ENCODE data around the gene PLD5.
"Not testable (repeated sequence)": the region's sequence is repeated elsewhere in the genome, so short reads cannot be mapped to it uniquely, and the experiment has no call there.

The PLD5 gene

DNA sequence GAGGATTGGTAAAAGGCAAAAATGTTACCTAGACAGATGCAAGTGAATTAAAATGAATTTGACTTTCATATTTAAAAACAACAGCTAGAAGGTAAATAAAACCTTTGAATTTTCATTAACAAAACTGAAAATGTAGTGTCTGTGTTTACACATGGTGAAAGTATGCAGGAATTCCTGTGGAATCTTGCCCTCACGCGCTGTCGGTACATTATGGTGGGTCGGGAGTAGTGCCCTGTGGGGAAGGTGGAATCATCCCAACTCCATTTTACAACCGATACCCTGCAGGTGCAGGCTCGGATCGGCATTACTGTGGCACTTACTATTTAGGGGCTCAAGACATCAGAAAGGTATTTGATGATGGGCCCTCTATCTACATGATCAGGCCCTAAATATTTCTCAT, 328.4 kb downstream of the PLD5 start:
- Mint-ChIP-seq H3K27ac (no peak overlapping the region), H3K4me3 (no peak overlapping the region), H3K36me3 (ENCODE audit: low read depth) (no peaks in the 10 kb centered on the region), H3K9me3 (no peaks in the 10 kb centered on the region), H3K4me1 (ENCODE audit: low read depth) (no peaks in the 10 kb centered on the region), H3K27me3 (ENCODE audit: low read depth) (no peaks in the 10 kb centered on the region)
- DNase-seq (ENCODE audit: low spot score) = no peak

DNA sequence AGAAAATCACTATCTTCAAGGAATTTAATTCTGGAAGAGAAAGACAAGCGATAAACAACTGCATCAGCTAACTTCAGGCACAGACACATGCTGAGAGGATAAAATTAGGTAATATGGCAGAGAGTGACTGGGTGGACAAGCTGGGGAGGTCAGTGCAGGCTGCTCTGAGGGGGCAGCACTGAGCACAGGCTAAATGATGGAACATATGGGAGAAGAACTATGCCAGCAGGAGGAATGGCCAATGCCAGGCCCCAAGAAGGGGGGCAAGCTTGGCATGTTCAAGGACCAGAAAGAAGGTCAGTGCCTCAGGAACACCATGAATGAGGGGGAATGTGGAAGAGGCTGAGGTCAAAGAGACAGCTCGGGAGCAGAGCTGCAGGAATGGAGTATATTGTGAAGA, 334.9 kb downstream of the PLD5 start:
- no peak overlapping the region for H3K27ac Mint-ChIP-seq
- no peaks in the 10 kb centered on the region for H3K9me3 Mint-ChIP-seq
- H3K4me3 Mint-ChIP-seq = no peak overlapping the region
- H3K27me3 Mint-ChIP-seq (ENCODE audit: low read depth) = no peaks in the 10 kb centered on the region
- DNase-seq (ENCODE audit: low spot score) = no peak
- H3K4me1 Mint-ChIP-seq (ENCODE audit: low read depth) = no peaks in the 10 kb centered on the region
- no peaks in the 10 kb centered on the region for H3K36me3 Mint-ChIP-seq (ENCODE audit: low read depth)

DNA sequence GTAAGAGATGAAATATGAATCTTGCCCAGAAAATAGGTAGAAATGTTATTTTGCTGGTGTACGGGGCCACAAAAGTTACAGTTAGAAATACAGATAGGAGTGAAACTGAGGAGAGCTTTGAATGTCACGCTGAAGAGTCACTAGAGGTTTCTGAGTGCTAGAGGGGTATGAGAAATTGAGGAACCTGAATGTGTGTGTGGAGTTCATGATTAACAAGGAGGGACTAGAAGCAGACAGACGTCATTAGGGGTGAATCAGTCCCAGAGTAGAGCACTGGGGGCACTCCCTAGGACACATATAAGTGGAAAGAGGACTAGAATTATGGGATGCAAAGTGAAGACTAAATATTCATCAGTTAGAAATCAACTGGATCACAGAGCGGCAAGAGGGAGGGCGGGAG, 336.7 kb downstream of the PLD5 start:
- Mint-ChIP-seq H3K4me3 (no peak overlapping the region), H3K9me3 (no peaks in the 10 kb centered on the region), H3K36me3 (ENCODE audit: low read depth) (no peaks in the 10 kb centered on the region), H3K27ac (no peak overlapping the region), H3K4me1 (ENCODE audit: low read depth) (no peaks in the 10 kb centered on the region), H3K27me3 (ENCODE audit: low read depth) (no peaks in the 10 kb centered on the region)
- no peak for DNase-seq (ENCODE audit: low spot score)

DNA sequence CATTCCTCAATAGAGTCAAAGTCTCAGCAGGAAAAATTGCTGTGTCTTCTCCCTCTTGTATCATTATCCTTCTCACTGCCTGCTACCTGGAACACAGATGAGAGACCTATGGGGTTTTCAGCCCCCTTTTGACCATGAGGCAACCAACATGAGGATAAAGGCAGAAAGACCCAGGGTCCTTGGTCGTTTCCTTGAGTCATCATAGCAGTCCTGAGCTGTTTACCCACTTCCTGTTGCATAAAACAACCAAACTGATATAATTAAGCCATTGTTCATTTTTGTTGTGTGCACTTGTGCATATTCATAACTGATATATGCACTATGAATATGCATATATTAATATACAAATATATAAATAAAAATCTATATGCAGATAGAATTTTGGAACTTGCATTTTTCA, 337.3 kb downstream of the PLD5 start:
- no peak overlapping the region for H3K27ac Mint-ChIP-seq
- DNase-seq (ENCODE audit: low spot score) = no peak
- no peak overlapping the region for H3K4me3 Mint-ChIP-seq
- no peaks in the 10 kb centered on the region for H3K4me1 Mint-ChIP-seq (ENCODE audit: low read depth)
- no peaks in the 10 kb centered on the region for H3K9me3 Mint-ChIP-seq
- no peaks in the 10 kb centered on the region for H3K27me3 Mint-ChIP-seq (ENCODE audit: low read depth)
- H3K36me3 Mint-ChIP-seq (ENCODE audit: low read depth) = no peaks in the 10 kb centered on the region

DNA sequence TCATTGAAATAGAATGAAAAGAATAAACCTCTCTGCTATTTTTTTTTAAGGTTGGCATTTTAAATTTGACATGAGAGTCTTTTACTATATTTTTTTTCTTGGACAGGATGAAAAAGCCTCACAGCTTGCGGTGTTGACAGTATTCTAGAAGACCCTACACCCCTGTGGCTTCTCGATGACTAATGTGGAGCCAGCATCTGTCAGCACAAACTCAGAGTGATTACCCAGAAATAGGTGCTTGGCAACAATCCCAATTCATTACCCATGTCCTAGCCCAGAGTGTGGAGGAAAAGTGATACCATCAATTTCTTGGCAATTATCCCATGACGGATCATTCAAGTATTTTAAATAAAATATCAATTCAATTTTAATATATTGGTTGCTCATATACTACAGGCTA, 338.8 kb downstream of the PLD5 start:
- no peaks in the 10 kb centered on the region for H3K27me3 Mint-ChIP-seq (ENCODE audit: low read depth)
- H3K4me1 Mint-ChIP-seq (ENCODE audit: low read depth) = no peaks in the 10 kb centered on the region
- H3K36me3 Mint-ChIP-seq (ENCODE audit: low read depth) = no peaks in the 10 kb centered on the region
- no peaks in the 10 kb centered on the region for H3K9me3 Mint-ChIP-seq
- H3K27ac Mint-ChIP-seq = no peak overlapping the region
- no peak for DNase-seq (ENCODE audit: low spot score)
- H3K4me3 Mint-ChIP-seq = no peak overlapping the region

DNA sequence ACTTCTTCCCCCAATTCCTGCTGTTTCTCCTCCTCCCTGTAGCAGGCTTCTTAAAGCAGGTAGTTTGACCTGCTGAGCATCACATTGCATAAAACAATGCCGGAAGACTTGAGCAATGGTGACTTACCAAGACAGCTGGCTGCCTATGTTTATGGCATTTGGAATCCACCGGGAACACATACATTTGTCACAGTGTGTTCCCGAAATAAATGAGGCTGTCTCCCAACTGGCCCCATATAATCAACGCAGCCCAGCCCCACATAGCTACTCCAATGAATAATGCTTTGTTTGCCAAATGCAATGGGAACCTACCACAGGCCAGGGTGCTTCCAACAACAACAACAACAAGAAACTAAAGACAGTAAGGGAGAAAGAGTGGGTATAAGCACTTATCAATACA, 339.5 kb downstream of the PLD5 start:
- H3K27ac Mint-ChIP-seq = no peak overlapping the region
- no peaks in the 10 kb centered on the region for H3K4me1 Mint-ChIP-seq (ENCODE audit: low read depth)
- H3K27me3 Mint-ChIP-seq (ENCODE audit: low read depth) = no peaks in the 10 kb centered on the region
- H3K9me3 Mint-ChIP-seq = no peaks in the 10 kb centered on the region
- no peak for DNase-seq (ENCODE audit: low spot score)
- no peak overlapping the region for H3K4me3 Mint-ChIP-seq
- no peaks in the 10 kb centered on the region for H3K36me3 Mint-ChIP-seq (ENCODE audit: low read depth)

DNA sequence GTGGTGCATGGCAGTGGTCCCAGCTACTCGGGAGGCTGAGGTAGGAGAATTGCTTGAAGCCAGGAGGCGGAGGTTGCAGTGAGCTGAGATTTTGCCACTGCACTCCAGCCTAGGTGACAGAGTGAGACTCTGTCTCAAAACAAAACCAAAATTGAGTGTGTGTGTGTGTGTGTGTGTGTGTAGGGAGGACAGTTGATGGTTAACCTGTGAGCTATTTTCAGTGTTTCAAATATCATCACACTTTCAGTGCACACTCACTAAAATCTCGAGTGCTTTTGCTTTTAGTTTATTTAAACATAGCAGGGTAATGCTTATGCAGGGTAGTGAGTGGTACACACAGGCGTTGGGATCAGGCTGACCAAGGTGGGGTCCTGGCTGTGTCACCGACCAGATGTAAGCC, 344.7 kb downstream of the PLD5 start:
- not testable (repeated sequence) for H3K27me3 Mint-ChIP-seq (ENCODE audit: low read depth); DNase-seq (ENCODE audit: low spot score); H3K36me3 Mint-ChIP-seq (ENCODE audit: low read depth); H3K9me3 Mint-ChIP-seq; H3K4me1 Mint-ChIP-seq (ENCODE audit: low read depth); H3K27ac Mint-ChIP-seq; H3K4me3 Mint-ChIP-seq

DNA sequence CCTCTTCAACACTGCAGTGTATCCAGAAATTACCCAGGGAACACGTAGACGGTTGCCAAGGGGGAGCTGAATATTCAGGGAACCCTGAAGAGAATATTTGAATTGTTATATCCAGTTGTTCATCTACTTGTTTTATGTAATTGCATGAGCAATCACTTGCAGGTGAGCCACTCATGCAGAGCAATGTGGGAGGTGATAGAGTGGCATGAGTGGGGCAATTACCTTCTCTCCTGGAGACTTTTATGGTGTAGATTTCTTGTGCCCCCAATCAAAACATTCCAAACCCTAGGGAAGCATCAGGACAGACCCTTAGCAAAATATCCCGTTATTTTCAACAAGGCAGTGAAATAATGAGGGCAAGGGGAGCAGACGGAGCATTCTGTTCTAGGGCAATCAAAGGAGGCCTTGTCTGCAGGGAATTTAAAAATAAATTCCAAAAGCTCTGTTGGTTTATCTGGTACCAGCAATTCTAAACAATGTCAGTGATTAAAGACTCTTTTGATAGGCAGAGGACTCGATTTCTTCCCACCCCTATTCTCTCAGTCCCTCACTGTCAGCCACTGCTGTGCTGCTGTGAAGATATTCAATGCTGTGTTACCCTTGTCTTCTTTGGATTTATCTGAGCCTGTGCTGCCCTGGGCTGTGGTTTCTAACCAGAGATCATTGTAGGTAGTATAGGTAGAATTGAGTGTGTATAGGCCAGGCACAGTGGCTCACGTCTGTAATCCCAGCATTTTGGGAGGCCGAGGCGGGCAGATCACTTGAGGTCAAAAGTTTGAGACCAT, 345.4 kb downstream of the PLD5 start:
- no peak overlapping the region for H3K4me3 Mint-ChIP-seq
- H3K4me1 Mint-ChIP-seq (ENCODE audit: low read depth) = no peaks in the 10 kb centered on the region
- H3K9me3 Mint-ChIP-seq = peaks cover 6% of the 10 kb centered on the region
- no peak for DNase-seq (ENCODE audit: low spot score)
- no peaks in the 10 kb centered on the region for H3K27me3 Mint-ChIP-seq (ENCODE audit: low read depth)
- H3K27ac Mint-ChIP-seq = no peak overlapping the region
- no peaks in the 10 kb centered on the region for H3K36me3 Mint-ChIP-seq (ENCODE audit: low read depth)

DNA sequence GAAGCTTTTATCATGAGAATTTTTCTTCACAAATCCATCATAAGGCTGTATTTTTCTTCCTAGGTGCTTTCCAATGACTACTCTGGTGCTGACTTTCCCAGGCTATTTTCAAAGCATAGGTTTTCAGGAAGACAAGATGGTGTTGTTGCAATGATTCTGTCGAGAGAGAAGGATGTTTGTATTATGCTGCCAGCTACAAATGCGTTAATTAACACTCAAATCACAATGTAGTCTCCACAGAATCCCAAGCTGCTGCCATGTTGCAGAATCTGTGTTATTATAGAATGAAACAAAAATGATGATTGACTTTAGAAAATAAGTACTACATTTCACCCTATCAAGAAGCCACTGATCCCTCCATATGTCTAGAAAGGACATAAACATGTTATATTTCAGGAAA, 346.1 kb downstream of the PLD5 start:
- Mint-ChIP-seq H3K36me3 (ENCODE audit: low read depth) (no peaks in the 10 kb centered on the region), H3K27ac (no peak overlapping the region), H3K4me1 (ENCODE audit: low read depth) (no peaks in the 10 kb centered on the region), H3K9me3 (peaks cover 6% of the 10 kb centered on the region), H3K27me3 (ENCODE audit: low read depth) (no peaks in the 10 kb centered on the region), H3K4me3 (no peak overlapping the region)
- no peak for DNase-seq (ENCODE audit: low spot score)

DNA sequence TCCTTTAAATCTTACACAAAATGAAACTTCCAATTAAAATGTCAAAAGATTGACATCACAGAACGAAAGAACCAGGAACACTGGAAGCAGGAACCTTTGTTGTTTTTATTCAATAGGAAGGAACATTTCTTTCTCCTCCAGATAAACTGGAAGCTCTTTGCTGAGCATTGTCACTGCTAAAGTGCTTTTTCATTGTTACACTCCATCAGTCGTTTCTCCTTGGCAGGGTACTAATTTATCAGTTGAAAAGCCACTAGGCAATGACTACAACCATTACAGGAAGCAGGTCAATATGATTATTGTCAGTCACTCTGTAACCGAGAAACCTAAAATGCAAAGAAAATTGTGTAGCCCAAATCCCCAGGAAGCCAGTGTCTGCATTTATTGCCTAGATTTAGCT, 362.4 kb downstream of the PLD5 start:
- Mint-ChIP-seq H3K4me3 (no peak overlapping the region), H3K27me3 (ENCODE audit: low read depth) (no peaks in the 10 kb centered on the region), H3K4me1 (ENCODE audit: low read depth) (no peaks in the 10 kb centered on the region), H3K36me3 (ENCODE audit: low read depth) (no peaks in the 10 kb centered on the region), H3K27ac (no peak overlapping the region), H3K9me3 (no peaks in the 10 kb centered on the region)
- DNase-seq (ENCODE audit: low spot score) = no peak

DNA sequence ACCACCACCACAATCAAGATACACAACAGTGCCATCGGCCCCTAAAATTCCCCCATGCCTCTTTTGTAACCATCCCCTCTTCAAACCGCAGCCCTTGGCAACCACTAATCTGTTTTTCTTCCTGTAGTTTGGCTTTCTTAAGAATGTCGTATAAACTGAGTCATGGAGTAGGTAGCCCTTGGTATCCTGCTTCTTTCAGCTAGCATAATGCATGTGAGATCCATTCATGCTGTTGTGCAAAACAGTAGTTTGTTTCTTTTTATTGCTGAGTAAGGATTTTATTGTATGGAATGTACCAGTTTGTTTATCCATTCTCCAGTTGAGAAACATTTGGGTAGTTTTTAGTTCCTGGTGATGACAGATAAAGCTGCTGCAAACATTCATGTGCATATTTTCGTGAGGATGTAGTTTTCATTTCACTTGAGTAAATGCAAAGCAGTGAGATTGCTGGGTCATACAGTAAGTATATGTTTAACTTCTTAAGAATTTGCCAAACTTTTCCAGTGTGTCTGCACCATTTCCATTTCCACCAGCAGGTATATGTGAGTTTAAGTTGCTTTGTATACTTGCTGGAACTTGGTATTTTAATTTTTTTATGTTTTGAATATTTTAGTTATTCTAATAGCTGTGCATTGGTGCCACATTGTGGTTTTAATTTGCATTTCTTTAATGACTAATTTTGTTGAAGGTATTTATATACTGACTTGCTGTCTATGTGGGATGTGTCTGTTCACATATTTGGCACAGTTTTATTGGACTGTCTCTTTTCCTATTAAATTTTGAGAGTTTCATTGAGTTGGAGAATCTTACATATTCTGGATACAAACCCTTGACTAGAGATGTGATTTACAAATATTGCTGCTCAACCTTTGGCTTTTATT, 377.2 kb downstream of the PLD5 start:
- Mint-ChIP-seq H3K4me1 (ENCODE audit: low read depth) (no peaks in the 10 kb centered on the region), H3K9me3 (no peaks in the 10 kb centered on the region), H3K4me3 (no peak overlapping the region), H3K27me3 (ENCODE audit: low read depth) (no peaks in the 10 kb centered on the region), H3K36me3 (ENCODE audit: low read depth) (no peaks in the 10 kb centered on the region), H3K27ac (no peak overlapping the region)
- no peak for DNase-seq (ENCODE audit: low spot score)

DNA sequence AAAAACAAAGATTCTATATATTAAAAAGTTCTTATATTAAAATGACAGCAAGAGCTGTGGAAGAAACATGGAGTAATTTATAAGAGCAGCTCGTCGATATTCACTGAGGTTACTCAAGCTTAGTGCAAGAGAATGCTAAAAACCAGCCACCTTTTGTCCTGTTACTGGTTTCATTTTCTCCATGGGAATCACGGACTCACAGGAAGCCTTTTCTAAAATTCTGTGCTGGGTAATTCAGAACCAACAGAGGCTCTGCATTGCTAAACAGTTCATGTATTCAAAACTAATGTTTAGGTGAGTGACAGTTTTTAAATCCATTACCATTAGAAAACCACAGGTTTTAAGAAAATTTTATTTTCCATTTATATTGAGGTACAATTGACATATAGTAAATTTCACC, 377.8 kb downstream of the PLD5 start:
- no peak overlapping the region for H3K4me3 Mint-ChIP-seq
- no peaks in the 10 kb centered on the region for H3K9me3 Mint-ChIP-seq
- no peaks in the 10 kb centered on the region for H3K36me3 Mint-ChIP-seq (ENCODE audit: low read depth)
- DNase-seq (ENCODE audit: low spot score) = no peak
- no peak overlapping the region for H3K27ac Mint-ChIP-seq
- H3K4me1 Mint-ChIP-seq (ENCODE audit: low read depth) = no peaks in the 10 kb centered on the region
- no peaks in the 10 kb centered on the region for H3K27me3 Mint-ChIP-seq (ENCODE audit: low read depth)

DNA sequence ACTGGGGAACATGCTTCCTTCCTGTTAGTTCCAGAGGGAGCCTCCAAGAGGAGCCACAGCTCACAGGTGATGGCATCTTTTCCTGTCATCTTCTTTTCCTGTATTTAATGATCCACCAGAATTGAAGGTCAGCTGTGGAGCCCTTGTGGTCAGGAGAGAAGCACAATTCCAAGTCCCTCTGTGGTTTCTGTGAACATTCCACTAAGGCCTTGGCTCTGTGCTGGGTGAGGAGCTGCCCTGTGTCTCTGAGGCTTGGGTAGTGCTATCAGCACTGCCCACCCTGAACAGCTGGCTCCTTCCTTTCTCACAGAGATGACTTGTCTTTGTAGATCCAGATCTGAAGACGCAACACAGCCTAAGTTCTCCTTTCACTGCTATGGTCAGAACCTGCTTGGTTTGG, 383.7 kb downstream of the PLD5 start:
- H3K27ac Mint-ChIP-seq = no peak overlapping the region
- H3K9me3 Mint-ChIP-seq = no peaks in the 10 kb centered on the region

DNA sequence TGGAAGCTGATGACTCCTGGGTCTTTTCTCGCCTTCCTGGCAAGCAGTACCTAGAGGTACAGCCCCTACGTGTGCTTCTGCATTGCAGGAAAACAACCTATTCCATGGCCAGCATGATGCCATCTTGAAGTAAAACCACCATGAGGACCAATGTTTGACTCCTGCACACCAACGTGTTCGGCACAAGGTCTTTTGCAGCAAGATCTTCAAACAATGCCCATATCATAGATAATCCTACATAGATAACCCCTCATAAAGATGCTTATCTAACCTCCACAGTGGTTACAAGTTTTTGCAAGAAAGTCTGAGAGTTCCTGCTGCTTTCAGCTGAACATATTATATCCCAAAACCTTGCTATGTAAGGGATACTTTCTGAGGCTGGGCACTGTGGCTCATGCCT, 384.5 kb downstream of the PLD5 start:
- Mint-ChIP-seq H3K27me3 (ENCODE audit: low read depth) (no peaks in the 10 kb centered on the region), H3K9me3 (no peaks in the 10 kb centered on the region), H3K36me3 (ENCODE audit: low read depth) (no peaks in the 10 kb centered on the region), H3K4me3 (no peak overlapping the region), H3K4me1 (ENCODE audit: low read depth) (no peaks in the 10 kb centered on the region), H3K27ac (no peak overlapping the region)
- DNase-seq (ENCODE audit: low spot score) = no peak

More for the DNA sequence above, 383.7 kb downstream of the PLD5 start:
- DNase-seq (ENCODE audit: low spot score) = no peak
- Mint-ChIP-seq H3K4me1 (ENCODE audit: low read depth) (no peaks in the 10 kb centered on the region), H3K4me3 (no peak overlapping the region), H3K27me3 (ENCODE audit: low read depth) (no peaks in the 10 kb centered on the region), H3K36me3 (ENCODE audit: low read depth) (no peaks in the 10 kb centered on the region)

All from T-helper 2 cell treated with Interferon-gamma antibody and Interleukin-4, amounts not matched to agents 5 μg/mL and 100 μg/mL, for 36 hours (primary cell).